Fibroblast of lung (primary cell): ENCODE results near the gene GRHL1. TPM values are rescaled to one million over a fixed set of nuclear protein-coding genes. Genes with fewer than 3 reads are reported as not detected.

ENCODE experiments used
- DNase-seq, 2 donors: peaks; one replicate each; pipeline versions ENCODE4 v3.0.0 to v3.0.0-alpha.2; 2010; ENCODE audit warnings: low read depth in 2 of 2
- H2AFZ ChIP-seq: 2 replicates; pipeline ENCODE4 v1.5.1; 2012; ENCODE audit warnings: low read length, control low read depth, inconsistent platforms
- H3K27ac ChIP-seq: 2 replicates; pipeline ENCODE4 v1.5.1; 2011; ENCODE audit warnings: low read length, control low read depth; ENCODE audit not compliant: insufficient read depth
- H3K27me3 ChIP-seq: 2 replicates; pipeline ENCODE4 v1.5.1; 2011; ENCODE audit warnings: mild to moderate bottlenecking, low read length; ENCODE audit not compliant: control insufficient read depth, insufficient read depth
- H3K36me3 ChIP-seq: 2 replicates; pipeline ENCODE4 v1.5.1; 2011; ENCODE audit warnings: low read length; ENCODE audit not compliant: control insufficient read depth, insufficient read depth
- H3K4me1 ChIP-seq: 2 replicates; pipeline ENCODE4 v1.5.1; 2011; ENCODE audit warnings: low read length; ENCODE audit not compliant: control insufficient read depth, insufficient read depth; ENCODE audit errors: extremely low read depth
- H3K4me2 ChIP-seq: 2 replicates; pipeline ENCODE4 v1.5.1; 2011; ENCODE audit warnings: low read length, control low read depth; ENCODE audit not compliant: insufficient read depth; ENCODE audit errors: extremely low read depth
- H3K4me3 ChIP-seq, 4 experiments: fragments of 200-600 bp in 1 of 4; sonication (generic) in 1 of 4; replicated peaks in 1 of 4; 2 replicates each; pipeline ENCODE4 v1.5.1; 2011 to 2016; ENCODE audit warnings: low read length in 4 of 4, low read depth in 3 of 4, mild to moderate bottlenecking in 3 of 4, control low read depth in 2 of 4, inconsistent platforms in 1 of 4, mixed read lengths in 1 of 4; ENCODE audit not compliant: insufficient read depth in 1 of 4; ENCODE audit errors: control extremely low read depth in 1 of 4
- H3K79me2 ChIP-seq: 2 replicates; pipeline ENCODE4 v1.5.1; 2012; ENCODE audit warnings: mild to moderate bottlenecking, low read length, inconsistent platforms; ENCODE audit not compliant: control insufficient read depth, insufficient read depth
- H3K9ac ChIP-seq: 2 replicates; pipeline ENCODE4 v1.5.1; 2011; ENCODE audit warnings: mild to moderate bottlenecking, low read length, control low read depth; ENCODE audit not compliant: insufficient read depth
- H3K9me3 ChIP-seq: 2 replicates; pipeline ENCODE4 v1.5.1; 2012; ENCODE audit warnings: low read depth, low read length; ENCODE audit not compliant: control insufficient read depth, insufficient read depth
- H4K20me1 ChIP-seq: 2 replicates; pipeline ENCODE4 v1.5.1; 2011; ENCODE audit warnings: low read length; ENCODE audit not compliant: control insufficient read depth, insufficient read depth; ENCODE audit errors: extremely low read depth
- CTCF ChIP-seq, 2 donors: IDR thresholded peaks in 1 of 2; conservative IDR thresholded peaks in 1 of 2; 1 replicate in 1 of 2; 2 replicates in 1 of 2; pipeline ENCODE4 v1.5.1; 2011 to 2012; ENCODE audit warnings: low read length in 2 of 2, control low read depth in 1 of 2, inconsistent platforms in 1 of 2, low read depth in 1 of 2, mild to moderate bottlenecking in 1 of 2
- EZH2 ChIP-seq: IDR thresholded peaks from 2 replicates; pipeline ENCODE4 v1.5.1; 2012; ENCODE audit warnings: low read length, control low read depth, mild to moderate bottlenecking; ENCODE audit errors: missing control alignments
- polyA plus RNA-seq, 2 donors: library from polyadenylated mRNA; depleted of rRNA in 1 of 2; stranded (reverse) in 1 of 2; unstranded in 1 of 2; fragments of >200 nt; gene quantifications; 2 replicates each; pipeline ENCODE4 v1.2.1, GENCODE V29; 2011 to 2012; ENCODE audit warnings: missing spikeins in 1 of 2
- total RNA-seq: library from RNA; depleted of rRNA; stranded (reverse); fragments of >200 nt; gene quantifications from 2 replicates; pipeline ENCODE4 v1.2.1, GENCODE V29; 2014

The GRHL1 gene
- total and polyA plus RNA-seq, 2 donors (not counting 1 experiment from before 2014, with no cell fraction given), result 0.65 to 0.99 TPM

- Histone ChIP-seq H3K79me2 (no peaks in the 10 kb centered on the region), H3K36me3 (no peaks in the 10 kb centered on the region), H3K9me3 (no peaks in the 10 kb centered on the region), H3K9ac (no peak overlapping the region), H3K4me1 (no peaks in the 10 kb centered on the region), H4K20me1 (no peaks in the 10 kb centered on the region), H2AFZ (no peak overlapping the region), H3K27ac (no peak overlapping the region), H3K4me3 (no peak overlapping the region), H3K27me3 (no peaks in the 10 kb centered on the region), H3K4me2 (no peak overlapping the region)
- TF ChIP-seq CTCF (conservative IDR thresholded peaks at IDR 0.05 in 1 of 2, IDR thresholded peaks at IDR 0.05 in 1 of 2; ENCODE audit: low read depth in 1 of 2, low read length in 2 of 2), result no peak
- TF ChIP-seq EZH2, result no peak
- DNase-seq, result no peak
Observed at GRCh38 chr2:9912468-9912867, 39.0 kb upstream of the GRHL1 start.

- H3K36me3 ChIP-seq, result no peaks in the 10 kb centered on the region
Observed at GRCh38 chr2:9914384-9915065, 37.0 kb upstream of the GRHL1 start.

GRCh38 chr2:9918275-9918674 is 33.2 kb upstream of the GRHL1 start:
- H3K36me3 ChIP-seq, result peaks cover 10% of the 10 kb centered on the region
- peak in 1 of 2 donors; percentile 53 for DNase-seq
- H3K4me3 ChIP-seq, result no peak overlapping the region
- TF ChIP-seq CTCF (conservative IDR thresholded peaks at IDR 0.05 in 1 of 2, IDR thresholded peaks at IDR 0.05 in 1 of 2; ENCODE audit: low read depth in 1 of 2, low read length in 2 of 2) (no peak), EZH2 (no peak)
- H3K79me2 ChIP-seq, result no peaks in the 10 kb centered on the region
- no peak overlapping the region for H2AFZ ChIP-seq
- no peaks in the 10 kb centered on the region for H4K20me1 ChIP-seq
- H3K4me2 ChIP-seq, result no peak overlapping the region
- no peaks in the 10 kb centered on the region for H3K9me3 ChIP-seq
- H3K9ac ChIP-seq, result no peak overlapping the region
- H3K27ac ChIP-seq, result no peak overlapping the region
- H3K27me3 ChIP-seq, result no peaks in the 10 kb centered on the region
- no peaks in the 10 kb centered on the region for H3K4me1 ChIP-seq

More at GRCh38 chr2:9914384-9915065, 37.0 kb upstream of the GRHL1 start:
- Histone ChIP-seq H3K4me3 (no peak overlapping the region), H3K27me3 (no peaks in the 10 kb centered on the region), H3K79me2 (no peaks in the 10 kb centered on the region), H3K4me2 (no peak overlapping the region), H3K27ac (no peak overlapping the region), H2AFZ (no peak overlapping the region), H4K20me1 (no peaks in the 10 kb centered on the region), H3K9ac (no peak overlapping the region), H3K4me1 (no peaks in the 10 kb centered on the region), H3K9me3 (no peaks in the 10 kb centered on the region)
- TF ChIP-seq CTCF (conservative IDR thresholded peaks at IDR 0.05 in 1 of 2, IDR thresholded peaks at IDR 0.05 in 1 of 2; ENCODE audit: low read depth in 1 of 2, low read length in 2 of 2), result peak in 1 of 2 donors; percentile 46
- TF ChIP-seq EZH2, result no peak
- peak; percentile 85 to 87 for DNase-seq
